Ishikawa (cell line): Measurements from ENCODE around the gene APOBEC3A.
A peak's percentile ranks its signal among the peaks of the same experiment; 100 is the strongest.

ENCODE experiments used
- CEBPB ChIP-seq: IDR thresholded peaks from 2 replicates; pipeline ENCODE4 v1.6.1; 2012
- CREB1 ChIP-seq: IDR thresholded peaks from 2 replicates; pipeline ENCODE4 v1.6.1; 2012; ENCODE audit warnings: low read depth
- EGR1 ChIP-seq: IDR thresholded peaks from 2 replicates; pipeline ENCODE4 v1.6.1; 2012
- EP300 ChIP-seq: IDR thresholded peaks from 2 replicates; pipeline ENCODE4 v1.6.1; 2012; ENCODE audit warnings: borderline replicate concordance
- FOXM1 ChIP-seq: IDR thresholded peaks from 2 replicates; pipeline ENCODE4 v1.6.1; 2012; ENCODE audit warnings: low read depth, borderline replicate concordance
- NFIC ChIP-seq: IDR thresholded peaks from 2 replicates; pipeline ENCODE4 v1.6.1; 2012
- RAD21 ChIP-seq: IDR thresholded peaks from 2 replicates; pipeline ENCODE4 v1.6.1; 2012; ENCODE audit warnings: low read depth
- TAF1 ChIP-seq: IDR thresholded peaks from 2 replicates; pipeline ENCODE4 v1.6.1; 2012; ENCODE audit warnings: low read depth, mild to moderate bottlenecking
- TCF12 ChIP-seq: IDR thresholded peaks from 2 replicates; pipeline ENCODE4 v1.6.1; 2012; ENCODE audit warnings: low read depth
- TEAD4 ChIP-seq: IDR thresholded peaks from 2 replicates; pipeline ENCODE4 v1.6.1; 2012
- YY1 ChIP-seq: IDR thresholded peaks from 2 replicates; pipeline ENCODE4 v1.6.1; 2012; ENCODE audit warnings: low read depth
- ZBTB7A ChIP-seq: IDR thresholded peaks from 2 replicates; pipeline ENCODE4 v1.6.1; 2012; ENCODE audit warnings: low read depth
- TF ChIP-seq, protein P1 (sequence below): IDR thresholded peaks from 2 replicates; pipeline ENCODE4 v1.6.1; 2012; ENCODE audit warnings: low read depth, mild to moderate bottlenecking
- TF ChIP-seq, protein P2 (sequence below): IDR thresholded peaks from 2 replicates; pipeline ENCODE4 v1.6.1; 2012
- TF ChIP-seq, protein P3 (sequence below): IDR thresholded peaks from 2 replicates; pipeline ENCODE4 v1.6.1; 2012

The APOBEC3A gene

DNA sequence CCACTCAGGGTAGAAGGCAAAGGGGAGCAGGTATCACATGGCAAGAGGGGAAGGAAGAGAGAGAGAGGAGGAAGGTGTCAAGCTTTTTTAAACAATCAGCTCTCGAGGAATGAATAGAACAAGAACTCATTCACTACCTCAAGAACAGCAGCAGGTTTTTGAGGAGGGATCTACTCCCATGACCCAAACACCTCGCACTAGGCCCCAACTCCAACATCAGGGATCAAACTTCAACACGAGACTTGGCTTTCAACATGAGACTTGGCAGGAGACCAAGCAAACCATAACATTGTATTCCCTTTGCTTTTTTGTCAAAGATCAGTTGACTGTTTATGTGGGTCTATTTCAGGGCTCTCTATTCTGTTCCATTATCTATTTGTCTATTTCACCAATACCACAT is 26.9 kb upstream of the APOBEC3A start:
- TF ChIP-seq, protein P1, sequence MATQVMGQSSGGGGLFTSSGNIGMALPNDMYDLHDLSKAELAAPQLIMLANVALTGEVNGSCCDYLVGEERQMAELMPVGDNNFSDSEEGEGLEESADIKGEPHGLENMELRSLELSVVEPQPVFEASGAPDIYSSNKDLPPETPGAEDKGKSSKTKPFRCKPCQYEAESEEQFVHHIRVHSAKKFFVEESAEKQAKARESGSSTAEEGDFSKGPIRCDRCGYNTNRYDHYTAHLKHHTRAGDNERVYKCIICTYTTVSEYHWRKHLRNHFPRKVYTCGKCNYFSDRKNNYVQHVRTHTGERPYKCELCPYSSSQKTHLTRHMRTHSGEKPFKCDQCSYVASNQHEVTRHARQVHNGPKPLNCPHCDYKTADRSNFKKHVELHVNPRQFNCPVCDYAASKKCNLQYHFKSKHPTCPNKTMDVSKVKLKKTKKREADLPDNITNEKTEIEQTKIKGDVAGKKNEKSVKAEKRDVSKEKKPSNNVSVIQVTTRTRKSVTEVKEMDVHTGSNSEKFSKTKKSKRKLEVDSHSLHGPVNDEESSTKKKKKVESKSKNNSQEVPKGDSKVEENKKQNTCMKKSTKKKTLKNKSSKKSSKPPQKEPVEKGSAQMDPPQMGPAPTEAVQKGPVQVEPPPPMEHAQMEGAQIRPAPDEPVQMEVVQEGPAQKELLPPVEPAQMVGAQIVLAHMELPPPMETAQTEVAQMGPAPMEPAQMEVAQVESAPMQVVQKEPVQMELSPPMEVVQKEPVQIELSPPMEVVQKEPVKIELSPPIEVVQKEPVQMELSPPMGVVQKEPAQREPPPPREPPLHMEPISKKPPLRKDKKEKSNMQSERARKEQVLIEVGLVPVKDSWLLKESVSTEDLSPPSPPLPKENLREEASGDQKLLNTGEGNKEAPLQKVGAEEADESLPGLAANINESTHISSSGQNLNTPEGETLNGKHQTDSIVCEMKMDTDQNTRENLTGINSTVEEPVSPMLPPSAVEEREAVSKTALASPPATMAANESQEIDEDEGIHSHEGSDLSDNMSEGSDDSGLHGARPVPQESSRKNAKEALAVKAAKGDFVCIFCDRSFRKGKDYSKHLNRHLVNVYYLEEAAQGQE: no peak
- TF ChIP-seq EP300: no peak
- no peak for TF ChIP-seq TAF1
- TF ChIP-seq, protein P2, sequence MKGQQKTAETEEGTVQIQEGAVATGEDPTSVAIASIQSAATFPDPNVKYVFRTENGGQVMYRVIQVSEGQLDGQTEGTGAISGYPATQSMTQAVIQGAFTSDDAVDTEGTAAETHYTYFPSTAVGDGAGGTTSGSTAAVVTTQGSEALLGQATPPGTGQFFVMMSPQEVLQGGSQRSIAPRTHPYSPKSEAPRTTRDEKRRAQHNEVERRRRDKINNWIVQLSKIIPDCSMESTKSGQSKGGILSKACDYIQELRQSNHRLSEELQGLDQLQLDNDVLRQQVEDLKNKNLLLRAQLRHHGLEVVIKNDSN: no peak
- no peak for TF ChIP-seq CEBPB
- TF ChIP-seq TCF12: no peak
- no peak for TF ChIP-seq CREB1
- no peak for TF ChIP-seq YY1
- no peak for TF ChIP-seq EGR1
- no peak for TF ChIP-seq RAD21
- TF ChIP-seq TEAD4: no peak
- TF ChIP-seq, protein P3, sequence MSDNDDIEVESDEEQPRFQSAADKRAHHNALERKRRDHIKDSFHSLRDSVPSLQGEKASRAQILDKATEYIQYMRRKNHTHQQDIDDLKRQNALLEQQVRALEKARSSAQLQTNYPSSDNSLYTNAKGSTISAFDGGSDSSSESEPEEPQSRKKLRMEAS: no peak
- TF ChIP-seq FOXM1: no peak
- TF ChIP-seq NFIC: no peak

DNA sequence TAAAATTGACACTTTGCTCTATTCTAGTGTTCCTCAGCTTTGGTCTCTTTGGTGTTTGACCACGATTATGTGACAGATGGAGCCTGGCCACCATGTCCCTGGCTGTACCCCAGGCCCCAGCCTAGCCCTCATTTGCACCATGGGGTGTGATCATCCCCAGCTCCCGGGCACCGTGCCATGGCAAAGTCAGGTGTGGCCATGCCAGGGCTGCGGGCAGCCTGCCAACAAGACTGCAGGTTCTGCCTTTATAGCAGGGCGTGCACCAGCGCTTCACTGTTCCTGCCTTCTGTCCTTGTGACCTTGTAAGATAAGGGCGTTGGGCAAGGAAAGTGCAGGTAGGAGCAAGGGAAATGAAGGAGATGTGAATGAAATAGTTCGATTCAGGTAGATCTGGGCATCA is 22.4 kb upstream of the APOBEC3A start:
- TF ChIP-seq NFIC (peak; percentile 98), FOXM1 (no peak), TEAD4 (peak; percentile 55; the same call in 1 of the 2 replicates), CEBPB (no peak), YY1 (0 out of 2 replicates have a peak, but pooled peaks have one; percentile 31), TCF12 (peak; percentile 54; the same call in 1 of the 2 replicates), TAF1 (no peak), EP300 (peak; percentile 60), EGR1 (no peak), CREB1 (no peak), RAD21 (no peak; the same call in 1 of the 2 replicates), ZBTB7A (no peak)
- TF ChIP-seq, protein P3: peak; percentile 62
- TF ChIP-seq, protein P1: no peak
- TF ChIP-seq, protein P2: peak; percentile 61

DNA sequence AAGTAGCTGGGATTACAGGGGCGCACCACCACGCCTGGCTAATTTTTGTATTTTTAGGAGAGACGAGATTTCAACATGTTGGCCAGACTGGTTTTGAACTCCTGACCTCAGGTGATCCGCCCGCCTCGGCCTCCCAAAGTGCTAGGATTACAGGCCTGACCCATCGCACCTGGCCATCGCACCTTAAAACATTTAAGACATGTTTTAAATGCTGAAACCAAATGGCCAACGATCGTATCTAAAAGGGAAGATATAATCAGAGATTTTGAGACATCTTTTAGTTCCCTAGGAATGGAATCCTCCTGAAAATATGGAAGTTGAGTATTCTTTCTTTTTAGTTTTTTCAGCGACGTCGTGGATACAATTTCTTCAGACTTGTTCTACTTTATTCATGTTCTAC is 21.8 kb upstream of the APOBEC3A start:
- TF ChIP-seq EGR1: no peak
- no peak for TF ChIP-seq ZBTB7A
- no peak for TF ChIP-seq RAD21
- TF ChIP-seq, protein P2: no peak
- no peak for TF ChIP-seq NFIC
- no peak for TF ChIP-seq EP300
- no peak for TF ChIP-seq TAF1

DNA sequence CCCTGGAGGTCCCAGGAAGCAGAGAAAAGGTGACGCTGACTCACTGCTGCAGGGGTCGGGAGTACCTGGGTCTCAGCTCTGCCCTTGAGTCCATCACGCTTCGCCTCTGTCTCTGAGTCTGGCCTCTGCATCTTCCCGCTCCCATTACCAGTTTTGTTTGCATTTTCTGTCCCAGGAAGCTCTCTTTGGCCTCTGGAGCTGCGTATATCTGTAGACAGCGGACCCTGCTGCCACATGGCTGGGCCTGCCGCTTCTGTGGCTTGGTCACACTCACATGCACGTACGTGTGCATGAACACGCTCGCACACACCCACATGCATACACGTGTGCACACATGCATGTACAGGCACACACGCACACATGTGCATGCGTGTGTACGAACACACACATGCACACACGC is 20.8 kb upstream of the APOBEC3A start:
- TF ChIP-seq FOXM1 (no peak), NFIC (no peak), CEBPB (no peak), CREB1 (no peak), EGR1 (no peak), ZBTB7A (no peak), TAF1 (no peak), TEAD4 (no peak)
- TF ChIP-seq, protein P1: no peak
- TF ChIP-seq, protein P3: no peak
